GM23248 (cell line): ENCODE data around the gene CCN2.

Source experiments
- EZH2 ChIP-seq: fragments of 200-600 bp; sonication (generic); IDR thresholded peaks from 2 replicates; pipeline ENCODE4 v1.6.1; 2018; ENCODE audit warnings: antibody characterized with exemption, mild to moderate bottlenecking; ENCODE audit not compliant: insufficient read depth, poor library complexity, severe bottlenecking
- EZH2phosphoT487 ChIP-seq: fragments of 200-600 bp; sonication (generic); IDR thresholded peaks from 2 replicates; pipeline ENCODE4 v1.6.1; 2018; ENCODE audit warnings: antibody characterized with exemption, moderate library complexity, mild to moderate bottlenecking, low read depth; ENCODE audit not compliant: insufficient read depth

DNA sequence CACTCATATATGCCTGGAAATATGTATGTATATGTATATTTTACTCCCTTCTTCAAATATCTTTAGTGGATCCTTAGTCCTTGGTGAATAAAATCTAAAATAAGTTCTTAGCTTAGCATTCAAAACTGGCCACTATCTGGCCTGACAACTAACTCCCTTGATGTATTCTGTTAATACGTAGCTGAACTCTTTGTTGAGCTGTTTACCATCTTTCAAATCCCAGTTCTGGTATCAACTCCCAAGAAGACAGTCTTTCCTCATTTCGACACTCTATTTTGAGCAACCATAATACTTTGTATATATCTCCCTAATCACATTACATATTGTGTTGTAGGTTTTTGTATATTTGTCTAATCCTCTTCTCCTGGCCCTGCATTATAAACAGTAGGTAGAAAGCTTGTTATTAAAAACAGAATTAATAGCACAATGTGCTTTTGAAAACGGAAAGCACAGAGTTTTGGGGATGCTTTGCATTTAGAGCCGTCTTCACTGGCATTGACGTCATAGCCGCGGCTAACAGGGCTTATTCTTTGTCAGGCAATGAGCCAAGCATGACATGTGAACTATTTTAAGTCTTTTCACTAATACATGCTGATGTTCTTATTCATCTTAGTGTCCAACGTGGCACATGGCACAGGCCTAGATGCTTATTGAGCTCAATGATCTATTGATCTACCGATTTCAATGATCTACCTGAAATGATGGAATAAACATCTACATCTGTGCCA, 47.2 kb upstream of the CCN2 start:
- TF ChIP-seq EZH2phosphoT487, result no peak
- no peak for TF ChIP-seq EZH2
